K562 (cell line): Measurements from ENCODE around the gene CAMK2B. TPM values are rescaled to one million over a fixed set of nuclear protein-coding genes. Genes with fewer than 3 reads are reported as not detected.

ENCODE experiments used
- ATAC-seq: fragments of 200-7000 bp; cut with Tn5 transposase; 3 replicates; pipeline ENCODE4 v1.9.1; 2020; ENCODE audit warnings: moderate library complexity
- BruUV-seq: library from RNA; stranded (reverse); fragments of 400-500 nt; replicated peaks from 2 replicates; lab custom pipeline; 2021; lab: Mats Ljungman, UMichigan
- CTCF ChIA-PET: fragments of 300-600 bp; formaldehyde crosslinking; extraction: SDS; loops from one replicate; lab custom pipeline; 2021; ENCODE audit warnings: low intra/inter-chr PET ratio; lab: Yijun Ruan, JAX
- POLR2A ChIA-PET: fragments of 300-600, 350-650 bp; sonication (Branson Sonifier 250); formaldehyde crosslinking; extraction: SDS; loops from one replicate; lab custom pipeline; 2021; ENCODE audit warnings: antibody characterized with exemption, inconsistent platforms; lab: Yijun Ruan, JAX
- DNase-seq, 4 experiments: peaks; one replicate each; pipeline versions ENCODE4 v3.0.0 to v3.0.0-alpha.2; 2011 to 2018; ENCODE audit warnings: low spot score in 3 of 4, mixed read lengths in 3 of 4; ENCODE audit errors: extremely low read depth in 1 of 4
- FAIRE-seq: peaks from 2 replicates; lab custom pipeline; 2011; peaks lifted over from hg19 to GRCh38; lab: Jason Lieb, UNC
- H2AFZ ChIP-seq: 2 replicates; pipeline ENCODE4 v1.6.0; 2011; ENCODE audit warnings: low read depth, low read length, control low read depth, inconsistent platforms
- H3K27ac ChIP-seq: fragments of 200-600 bp; 3 replicates; pipeline ENCODE4 v1.8.0; 2011; ENCODE audit warnings: low read depth, mild to moderate bottlenecking, control low read depth, inconsistent platforms, low read length, moderate library complexity, mixed read lengths; ENCODE audit errors: extremely low read depth
- H3K27me3 ChIP-seq, 2 experiments: fragments of 300-600 bp in 1 of 2; 2 replicates in 1 of 2; 3 replicates in 1 of 2; pipeline versions ENCODE4 v1.6.0 to v1.8.0; 2011; ENCODE audit warnings: inconsistent platforms in 2 of 2, low read length in 2 of 2, mild to moderate bottlenecking in 1 of 2, mixed read lengths in 1 of 2, moderate library complexity in 1 of 2; ENCODE audit not compliant: control insufficient read depth in 2 of 2, insufficient read depth in 2 of 2
- H3K36me3 ChIP-seq: fragments of 300-600 bp; 3 replicates; pipeline ENCODE4 v1.8.0; 2011; ENCODE audit warnings: mild to moderate bottlenecking, low read length, inconsistent platforms; ENCODE audit not compliant: control insufficient read depth, insufficient read depth
- H3K4me1 ChIP-seq, 2 experiments: fragments of 200-600 bp in 1 of 2; replicated peaks in 1 of 2; 2 replicates in 1 of 2; 3 replicates in 1 of 2; pipeline versions ENCODE4 v1.5.1 to v1.8.0; 2011; ENCODE audit warnings: inconsistent platforms in 2 of 2, low read length in 2 of 2, mild to moderate bottlenecking in 1 of 2, mixed read lengths in 1 of 2, moderate library complexity in 1 of 2; ENCODE audit not compliant: control insufficient read depth in 2 of 2, insufficient read depth in 2 of 2
- H3K4me2 ChIP-seq: 2 replicates; pipeline ENCODE4 v1.6.1; 2011; ENCODE audit warnings: low read length, control low read depth, inconsistent platforms, mixed read lengths; ENCODE audit not compliant: insufficient read depth
- H3K4me3 ChIP-seq: fragments of 200-600 bp; sonication (generic), shearing (Covaris generic); 2 replicates; pipeline ENCODE4 v1.5.1; 2016; ENCODE audit warnings: control low read depth, inconsistent platforms
- H3K79me2 ChIP-seq: fragments of 200-600 bp; 3 replicates; pipeline ENCODE4 v1.8.0; 2011; ENCODE audit warnings: low read length, inconsistent platforms; ENCODE audit not compliant: control insufficient read depth, insufficient read depth
- H3K9ac ChIP-seq, 2 experiments: 2 replicates each; pipeline versions ENCODE4 v1.6.0 to v1.6.1; 2011; ENCODE audit warnings: low read depth in 2 of 2, low read length in 2 of 2, control low read depth in 1 of 2, inconsistent platforms in 1 of 2, mild to moderate bottlenecking in 1 of 2, mixed read lengths in 1 of 2; ENCODE audit not compliant: insufficient read depth in 1 of 2
- H3K9me1 ChIP-seq: one replicate; pipeline ENCODE4 v1.6.0; 2011; ENCODE audit warnings: inconsistent platforms, mild to moderate bottlenecking, low read length, moderate library complexity; ENCODE audit not compliant: control insufficient read depth, insufficient read depth
- H3K9me3 ChIP-seq: replicated peaks from 2 replicates; pipeline ENCODE4 v1.5.1; 2011; ENCODE audit warnings: low read depth, low read length, inconsistent platforms; ENCODE audit not compliant: control insufficient read depth, insufficient read depth
- H4K20me1 ChIP-seq: replicated peaks from 2 replicates; pipeline ENCODE4 v1.6.1; 2011; ENCODE audit warnings: low read length, inconsistent platforms, mixed read lengths; ENCODE audit not compliant: control insufficient read depth, insufficient read depth
- ESRRA ChIP-seq: fragments of 450-650 bp; IDR thresholded peaks from 2 replicates; pipeline ENCODE4 v1.6.1; 2014; ENCODE audit warnings: low read depth, mild to moderate bottlenecking, moderate library complexity, borderline replicate concordance
- GMEB1 ChIP-seq: fragments of 250-450 bp; sonication (Bioruptor Pico); IDR thresholded peaks from 2 replicates; pipeline ENCODE4 v1.4.0; 2020; ENCODE audit warnings: mild to moderate bottlenecking
- MBD2 ChIP-seq: sonication (generic); IDR thresholded peaks from 2 replicates; pipeline ENCODE4 v1.6.1; 2016; ENCODE audit warnings: low read depth, borderline replicate concordance
- MLX ChIP-seq, 2 experiments: fragments of 450-650 bp in 1 of 2; sonication (generic) in 1 of 2; formaldehyde crosslinking; conservative IDR thresholded peaks; 2 replicates each; pipeline versions ENCODE4 v1.4.0 to v1.8.1; 2020 to 2022; ENCODE audit warnings: mild to moderate bottlenecking in 1 of 2, missing genetic modification reagents in 1 of 2
- MTA2 ChIP-seq: fragments of 450-650 bp; IDR thresholded peaks from 2 replicates; pipeline ENCODE4 v1.6.1; 2016; ENCODE audit warnings: low read depth
- POLR2AphosphoS5 ChIP-seq: IDR thresholded peaks from 2 replicates; pipeline ENCODE4 v1.6.1; 2011; ENCODE audit warnings: mild to moderate bottlenecking, low read depth, low read length, moderate library complexity; ENCODE audit not compliant: control insufficient read depth, insufficient read depth
- RBM22 ChIP-seq: fragments of 200-400 bp; formaldehyde crosslinking; IDR thresholded peaks from 2 replicates; pipeline ENCODE4 v1.6.1; 2018; ENCODE audit warnings: low read length, low read depth; ENCODE audit not compliant: poor library complexity, severe bottlenecking
- RREB1 ChIP-seq: fragments of 250-450 bp; sonication (Bioruptor Pico); IDR thresholded peaks from 2 replicates; pipeline ENCODE4 v1.4.0; 2020
- ZFP1 ChIP-seq: fragments of 450-650 bp; formaldehyde crosslinking; IDR thresholded peaks from 2 replicates; pipeline ENCODE4 v1.4.0; 2020; ENCODE audit warnings: mild to moderate bottlenecking, mixed read lengths
- ZNF124 ChIP-seq: sonication (generic); formaldehyde crosslinking; IDR thresholded peaks from 2 replicates; pipeline ENCODE4 v1.8.1; 2022; ENCODE audit warnings: missing genetic modification reagents
- ZNF655 ChIP-seq: fragments of 250-450 bp; sonication (Bioruptor Pico); IDR thresholded peaks from 2 replicates; pipeline ENCODE4 v1.5.0; 2021
- WGBS: fragments of 100-300 bp; shearing (Covaris generic); methylation state at CpG from one replicate; pipeline ENCODE4 v1.1.6; 2016; ENCODE audit warnings: low coverage, mixed read lengths; ENCODE audit not compliant: insufficient coverage; ENCODE audit errors: missing lambda C conversion rate; 5-methylcytosine and 5-hydroxymethylcytosine counted together
- in situ Hi-C: fragments of 300-500 bp; cut with MboI; formaldehyde crosslinking; loops from 4 replicates; pipeline ENCODE4 v1.15.0; 2018; ENCODE audit warnings: inconsistent platforms, mixed read lengths
- intact Hi-C: fragments of 100-400 bp; cut with micrococcal nuclease; formaldehyde crosslinking; loops from 2 replicates; pipeline ENCODE4 v1.14.2; 2022
- polyA plus RNA-seq, 8 experiments: library from polyadenylated mRNA; depleted of rRNA in 4 of 8; stranded (reverse) in 5 of 8; unstranded in 3 of 8; fragments of >200 nt; fragmentation: Nextera tagmentation in 2 of 8; fragmentation: Illumina TruSeq in 1 of 8; extraction: Ambion mirVana in 2 of 8; extraction: Trizol in 1 of 8; gene quantifications; 2 replicates each; pipeline versions ENCODE4 v1.2.1 to v1.2.3, GENCODE V29; 2011 to 2014; ENCODE audit warnings: inconsistent platforms in 1 of 8, missing spikeins in 1 of 8
- total RNA-seq, 7 experiments: library from RNA; depleted of rRNA in 6 of 7; stranded (reverse); fragments of >200 nt in 6 of 7; fragmentation: Illumina TruSeq in 2 of 7; extraction: Trizol in 2 of 7; gene quantifications; 2 replicates each; pipeline versions ENCODE4 v1.2.1 to v1.2.3, GENCODE V29; 2011 to 2021; ENCODE audit warnings: low replicate concordance in 1 of 7

CAMK2B gene
- total and polyA plus RNA-seq, 9 of the 15 experiments (the other 6 are each of a cell fraction or from before 2014, with no cell fraction given), result 0.04 to 0.09 (median 0.05) TPM; not detected in 4

GRCh38 chr7:44283381-44284211, 41.8 kb downstream of the CAMK2B start:
- H3K27me3 ChIP-seq, result peaks cover 44 to 94% of the 10 kb centered on the region in 2 experiments; a peak in 4 of 5 replicates
- no peak for TF ChIP-seq ESRRA
- TF ChIP-seq MBD2, result no peak
- no peak for TF ChIP-seq ZNF655 (CRISPR knock-in tag)
- no peak for TF ChIP-seq RREB1 (CRISPR knock-in tag)
- TF ChIP-seq RBM22, result no peak
- TF ChIP-seq GMEB1 (CRISPR knock-in tag), result no peak
- TF ChIP-seq MLX (CRISPR knock-in tag; conservative IDR thresholded peaks at IDR 0.05), result no peak
- TF ChIP-seq ZFP1 (CRISPR knock-in tag), result no peak
- no peak for TF ChIP-seq POLR2AphosphoS5
- TF ChIP-seq MTA2, result no peak
- no peak for TF ChIP-seq ZNF124
- intact Hi-C loops (no loop called here), in situ Hi-C loops (no loop called here)
- H3K36me3 ChIP-seq, result no peaks in the 10 kb centered on the region
- CTCF ChIA-PET, result no interaction called here
- no peak overlapping the region for H3K9ac ChIP-seq
- H3K9me1 ChIP-seq, result no peaks in the 10 kb centered on the region
- WGBS, result 7% methylated on average over 14 of the region's 15 CpGs
- POLR2A ChIA-PET, result interaction anchor here (1.3 kb wide), 1 partner anchor 12 kb away, joined by 3 read pairs; no protein-coding TSS in a partner anchor
- ATAC-seq (no peak), FAIRE-seq (no peak), DNase-seq (no peak)
- H2AFZ ChIP-seq, result no peak overlapping the region
- no peaks in the 10 kb centered on the region for H3K79me2 ChIP-seq
- BruUV-seq, result no TSS peak
- no peak overlapping the region for H3K4me3 ChIP-seq
- H3K4me2 ChIP-seq, result no peak overlapping the region
- H3K9me3 ChIP-seq, result no peaks in the 10 kb centered on the region
- H4K20me1 ChIP-seq, result peaks cover 7% of the 10 kb centered on the region
- no peak overlapping the region for H3K27ac ChIP-seq
- peaks cover 0 to 40% of the 10 kb centered on the region in 2 experiments; a peak in 4 of 5 replicates for H3K4me1 ChIP-seq
